Measurements from ENCODE around the gene TNFSF15.
"Not testable (repeated sequence)": the region's sequence is repeated elsewhere in the genome, so short reads cannot be mapped to it uniquely, and the experiment has no call there.

Gene TNFSF15

GRCh38 chr9:114738581-114739316, 67.1 kb downstream of the TNFSF15 start:
- peak; percentile 85 for TF ChIP-seq CTCF (IDR thresholded peaks at IDR 0.05; ENCODE audit: low read length, missing control alignments)

GRCh38 chr9:114737847-114738246, 68.0 kb downstream of the TNFSF15 start:
- no peak for TF ChIP-seq CTCF (IDR thresholded peaks at IDR 0.05; ENCODE audit: low read length, missing control alignments)
- H3K4me3 ChIP-seq (replicated peaks; ENCODE audit: low read depth, low read length), result no peak overlapping the region
- no peak for DNase-seq (ENCODE audit: low read depth)

More at GRCh38 chr9:114738581-114739316, 67.1 kb downstream of the TNFSF15 start:
- H3K4me3 ChIP-seq (replicated peaks; ENCODE audit: low read depth, low read length), result no peak overlapping the region
- peak; percentile 92 for DNase-seq (ENCODE audit: low read depth)

GRCh38 chr9:114737118-114737517, 68.7 kb downstream of the TNFSF15 start:
- no peak overlapping the region for H3K4me3 ChIP-seq (replicated peaks; ENCODE audit: low read depth, low read length)
- TF ChIP-seq CTCF (IDR thresholded peaks at IDR 0.05; ENCODE audit: low read length, missing control alignments), result no peak
- no peak for DNase-seq (ENCODE audit: low read depth)

GRCh38 chr9:114735704-114736103, 70.1 kb downstream of the TNFSF15 start:
- H3K4me3 ChIP-seq (replicated peaks; ENCODE audit: low read depth, low read length), result no peak overlapping the region
- peak; percentile 33 for DNase-seq (ENCODE audit: low read depth)
- no peak for TF ChIP-seq CTCF (IDR thresholded peaks at IDR 0.05; ENCODE audit: low read length, missing control alignments)

- not testable (repeated sequence) for H3K4me3 ChIP-seq (replicated peaks; ENCODE audit: low read depth, low read length); DNase-seq (ENCODE audit: low read depth)
Observed at GRCh38 chr9:114735139-114735538, 70.7 kb downstream of the TNFSF15 start.

Measured in fibroblast of pulmonary artery (primary cell).